ENCODE measurements around the gene HDAC5. TPM values are rescaled to one million over a fixed set of nuclear protein-coding genes. Genes with fewer than 3 reads are reported as not detected.
"Not testable (repeated sequence)": the region's sequence is repeated elsewhere in the genome, so short reads cannot be mapped to it uniquely, and the experiment has no call there.

The HDAC5 gene
- total RNA-seq, 1 donor from 2014 or later: 55.3 TPM

GRCh38 chr17:44147812-44148211 lies 24.4 kb upstream of the HDAC5 start:
- no peak overlapping the region for H3K27ac ChIP-seq
- TF ChIP-seq CTCF (IDR thresholded peaks at IDR 0.05): no peak
- H3K4me1 ChIP-seq: no peaks in the 10 kb centered on the region
- no peak for ATAC-seq
- no peaks in the 10 kb centered on the region for H3K9me3 ChIP-seq
- DNase-seq: no peak
- H3K27me3 ChIP-seq: no peaks in the 10 kb centered on the region
- intact Hi-C loops (cut with DNase I): no loop called here
- H3K4me3 ChIP-seq: no peak overlapping the region
- H3K36me3 ChIP-seq: no peaks in the 10 kb centered on the region

DNA sequence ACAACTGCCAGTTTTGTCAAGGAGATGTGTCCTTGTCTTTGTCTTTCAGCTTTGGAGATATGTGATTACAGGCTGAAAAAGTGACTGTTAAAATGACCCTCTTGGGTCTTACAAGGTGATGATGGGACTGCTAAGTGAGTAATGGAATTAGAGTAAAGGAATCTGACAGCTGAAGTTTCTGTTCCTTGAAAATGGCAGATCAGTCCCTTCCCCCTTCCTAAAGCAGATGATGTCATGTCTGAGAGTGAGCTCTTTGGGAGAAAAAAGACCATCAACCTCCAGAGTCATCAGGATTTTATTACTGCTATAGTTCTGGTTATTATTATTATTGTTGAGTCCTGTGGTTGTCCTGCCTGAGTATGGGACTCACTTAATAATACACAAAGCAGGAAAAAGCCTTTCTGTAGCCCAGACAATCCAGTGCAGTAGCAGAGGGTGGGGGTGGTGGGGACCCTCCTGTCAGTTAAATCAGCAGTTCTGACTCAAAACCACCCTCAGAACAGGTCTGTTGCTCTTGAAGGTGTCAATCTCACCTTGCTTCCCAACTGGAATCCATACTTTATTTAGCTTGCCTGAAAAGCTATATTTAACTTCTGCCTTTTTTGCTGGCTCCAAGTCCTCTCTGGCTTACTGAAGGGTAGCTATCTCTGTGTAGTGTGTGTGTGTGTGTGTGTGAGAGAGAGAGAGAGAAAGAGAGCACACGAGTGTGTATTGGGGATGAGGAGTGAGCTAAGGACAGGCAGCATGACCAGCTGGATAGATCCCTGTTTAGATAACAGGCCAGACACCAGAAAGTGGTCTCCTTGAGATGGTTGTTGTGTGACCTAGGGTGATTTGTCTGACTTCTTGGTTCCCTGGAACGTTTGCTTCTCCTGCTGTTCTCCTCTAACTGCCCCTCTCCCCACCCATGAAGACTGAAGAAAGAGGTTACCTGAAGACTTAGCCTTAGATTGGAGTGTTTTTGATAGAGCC lies 23.2 kb upstream of the HDAC5 start:
- DNase-seq (no peak), ATAC-seq (no peak)
- Histone ChIP-seq H3K4me3 (no peak overlapping the region), H3K27ac (no peak overlapping the region), H3K4me1 (peaks cover 8% of the 10 kb centered on the region), H3K9me3 (no peaks in the 10 kb centered on the region), H3K27me3 (no peaks in the 10 kb centered on the region), H3K36me3 (no peaks in the 10 kb centered on the region)
- intact Hi-C loops (cut with DNase I): no loop called here
- no peak for TF ChIP-seq CTCF (IDR thresholded peaks at IDR 0.05)

DNA sequence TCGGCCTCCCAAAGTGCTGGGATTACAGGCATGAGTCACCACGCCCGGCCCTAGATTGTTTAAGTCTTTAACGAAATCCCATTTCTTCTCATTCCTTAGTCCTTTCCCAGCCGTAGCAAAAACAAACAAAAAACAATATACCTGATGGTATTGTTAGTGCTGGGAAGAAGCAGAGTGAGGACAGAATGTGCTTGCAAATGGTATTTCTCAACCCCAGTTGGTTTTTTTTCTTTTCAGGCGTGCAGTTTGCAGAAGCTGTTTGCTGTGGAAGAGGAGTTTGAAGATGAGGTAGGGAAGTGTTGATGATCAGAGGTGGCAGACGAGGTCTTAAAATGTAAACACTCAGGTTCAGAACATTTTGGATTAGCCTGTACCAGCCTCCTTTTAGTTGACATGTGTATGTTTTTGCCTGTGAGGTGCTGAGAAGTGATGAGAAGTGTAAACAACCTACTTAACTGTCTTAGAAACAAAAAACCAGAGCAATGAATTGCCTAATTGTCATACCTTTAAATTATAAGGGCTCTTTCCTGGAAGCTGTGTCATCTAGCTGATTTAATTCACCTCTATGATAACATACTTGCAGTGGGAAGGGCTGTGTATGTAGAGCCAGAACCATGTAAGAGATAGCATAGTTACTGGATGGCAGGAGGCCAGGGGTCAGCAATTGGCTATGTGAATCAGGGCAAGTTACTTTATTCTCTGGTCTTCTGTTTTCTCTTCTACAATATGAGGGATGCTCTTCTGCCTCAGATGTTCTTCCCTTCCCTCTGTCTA lies 21.7 kb upstream of the HDAC5 start:
- DNase-seq: no peak
- H3K4me1 ChIP-seq: peaks cover 8% of the 10 kb centered on the region
- H3K27ac ChIP-seq: peak overlapping the region; percentile 11
- H3K9me3 ChIP-seq: no peaks in the 10 kb centered on the region
- no peak for TF ChIP-seq CTCF (IDR thresholded peaks at IDR 0.05)
- ATAC-seq: no peak
- intact Hi-C loops (cut with DNase I): no loop called here
- no peak overlapping the region for H3K4me3 ChIP-seq
- H3K27me3 ChIP-seq: no peaks in the 10 kb centered on the region
- no peaks in the 10 kb centered on the region for H3K36me3 ChIP-seq

DNA sequence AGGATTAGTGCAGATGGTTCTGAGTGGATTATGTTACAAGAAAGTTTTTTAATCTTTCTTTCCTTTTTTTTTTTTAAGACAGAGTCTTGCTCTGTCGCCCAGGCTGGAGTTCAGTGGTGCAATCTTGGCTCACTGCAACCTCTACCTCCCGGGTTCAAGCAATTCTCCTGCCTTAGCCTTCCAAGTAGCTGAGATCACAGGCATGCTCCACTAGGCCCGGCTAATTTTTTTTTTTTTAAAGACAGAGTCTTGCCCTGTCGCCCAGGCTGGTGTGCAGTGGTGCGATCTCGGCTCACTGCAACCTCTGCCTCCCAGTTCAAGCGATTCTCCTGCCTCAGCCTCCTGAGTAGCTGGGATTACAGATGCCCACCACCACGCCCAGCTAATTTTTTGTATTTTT lies 20.5 kb upstream of the HDAC5 start:
- ATAC-seq; DNase-seq; intact Hi-C loops (cut with DNase I); H3K4me3 ChIP-seq; H3K27me3 ChIP-seq; H3K9me3 ChIP-seq; H3K4me1 ChIP-seq; H3K36me3 ChIP-seq; H3K27ac ChIP-seq: not testable (repeated sequence)

DNA sequence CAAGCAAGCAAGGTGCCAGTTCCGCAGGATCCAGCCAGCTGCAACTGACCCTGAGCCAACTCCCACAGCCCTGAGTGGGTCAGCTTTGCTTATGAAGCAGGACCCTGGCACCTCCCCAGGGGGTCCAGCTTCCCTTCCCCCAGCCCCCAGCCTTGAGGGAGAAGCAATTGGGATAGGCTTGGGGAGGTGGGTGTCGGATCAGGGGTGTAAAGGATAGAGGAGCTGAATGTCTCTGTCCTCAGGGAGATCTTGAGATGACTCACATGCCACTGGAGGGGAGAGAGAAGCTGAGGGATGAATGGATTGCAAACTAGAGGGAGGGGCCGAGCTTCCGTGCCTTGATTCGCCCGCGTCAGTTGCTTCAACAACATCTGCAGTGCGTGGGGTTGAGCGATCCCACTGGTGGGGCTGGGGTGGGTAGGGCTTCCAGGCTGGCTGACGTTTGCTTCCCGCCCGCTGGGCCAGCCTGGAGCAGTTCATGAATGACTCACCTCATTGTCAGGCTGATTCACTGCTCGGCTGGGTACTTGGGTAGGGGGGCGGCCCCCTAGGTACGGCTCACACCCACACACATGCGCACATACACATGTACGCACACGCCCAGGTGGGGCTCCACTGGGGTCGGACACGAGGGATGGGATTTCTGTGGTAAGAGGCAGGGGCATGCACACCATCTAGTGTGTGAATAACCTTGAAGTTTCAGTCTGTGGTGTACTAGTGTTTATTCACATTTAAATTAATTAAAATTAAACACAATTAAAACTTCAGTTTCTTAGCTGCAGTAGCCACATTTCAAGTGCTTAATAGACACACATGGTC lies 14.7 kb upstream of the HDAC5 start:
- H3K27me3 ChIP-seq: no peaks in the 10 kb centered on the region
- no peak for TF ChIP-seq CTCF (IDR thresholded peaks at IDR 0.05)
- no peaks in the 10 kb centered on the region for H3K9me3 ChIP-seq
- peak; percentile 85 for ATAC-seq
- peaks cover 18% of the 10 kb centered on the region for H3K4me1 ChIP-seq
- H3K4me3 ChIP-seq: no peak overlapping the region
- peak overlapping the region; percentile 42 for H3K27ac ChIP-seq
- DNase-seq: peak; percentile 85
- no peaks in the 10 kb centered on the region for H3K36me3 ChIP-seq
- intact Hi-C loops (cut with DNase I): no loop called here
